ENCODE results near the gene ACER3. TPM values are rescaled to one million over a fixed set of nuclear protein-coding genes. Genes with fewer than 3 reads are reported as not detected.

The ACER3 gene
- total and polyA plus RNA-seq, 11 donors = 3.2 to 17.0 (median 9.8) TPM

- Histone ChIP-seq H3K4me3 (no peak overlapping the region), H3K27ac (no peak overlapping the region), H3K4me1 (no peaks in the 10 kb centered on the region), H3K9me3 (peaks cover 0 to 21% (median 13%) of the 10 kb centered on the region in 12 donors), H3K36me3 (no peaks in the 10 kb centered on the region), H3K27me3 (no peaks in the 10 kb centered on the region)
- WGBS, 4 donors = 93 to 96% (median 93%) methylated on average over 5 of the region's 5 CpGs
- no peak for TF ChIP-seq POLR2A (IDR thresholded peaks at IDR 0.05)
- TF ChIP-seq, protein P1, sequence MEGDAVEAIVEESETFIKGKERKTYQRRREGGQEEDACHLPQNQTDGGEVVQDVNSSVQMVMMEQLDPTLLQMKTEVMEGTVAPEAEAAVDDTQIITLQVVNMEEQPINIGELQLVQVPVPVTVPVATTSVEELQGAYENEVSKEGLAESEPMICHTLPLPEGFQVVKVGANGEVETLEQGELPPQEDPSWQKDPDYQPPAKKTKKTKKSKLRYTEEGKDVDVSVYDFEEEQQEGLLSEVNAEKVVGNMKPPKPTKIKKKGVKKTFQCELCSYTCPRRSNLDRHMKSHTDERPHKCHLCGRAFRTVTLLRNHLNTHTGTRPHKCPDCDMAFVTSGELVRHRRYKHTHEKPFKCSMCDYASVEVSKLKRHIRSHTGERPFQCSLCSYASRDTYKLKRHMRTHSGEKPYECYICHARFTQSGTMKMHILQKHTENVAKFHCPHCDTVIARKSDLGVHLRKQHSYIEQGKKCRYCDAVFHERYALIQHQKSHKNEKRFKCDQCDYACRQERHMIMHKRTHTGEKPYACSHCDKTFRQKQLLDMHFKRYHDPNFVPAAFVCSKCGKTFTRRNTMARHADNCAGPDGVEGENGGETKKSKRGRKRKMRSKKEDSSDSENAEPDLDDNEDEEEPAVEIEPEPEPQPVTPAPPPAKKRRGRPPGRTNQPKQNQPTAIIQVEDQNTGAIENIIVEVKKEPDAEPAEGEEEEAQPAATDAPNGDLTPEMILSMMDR (IDR thresholded peaks at IDR 0.05) = no peak
- ATAC-seq = no peak
- no peak for DNase-seq
- intact Hi-C loops (cut with DNase I) = no loop called here
These were observed 195.2 kb downstream of the ACER3 start for GRCh38 chr11:77055913-77056312.

DNA sequence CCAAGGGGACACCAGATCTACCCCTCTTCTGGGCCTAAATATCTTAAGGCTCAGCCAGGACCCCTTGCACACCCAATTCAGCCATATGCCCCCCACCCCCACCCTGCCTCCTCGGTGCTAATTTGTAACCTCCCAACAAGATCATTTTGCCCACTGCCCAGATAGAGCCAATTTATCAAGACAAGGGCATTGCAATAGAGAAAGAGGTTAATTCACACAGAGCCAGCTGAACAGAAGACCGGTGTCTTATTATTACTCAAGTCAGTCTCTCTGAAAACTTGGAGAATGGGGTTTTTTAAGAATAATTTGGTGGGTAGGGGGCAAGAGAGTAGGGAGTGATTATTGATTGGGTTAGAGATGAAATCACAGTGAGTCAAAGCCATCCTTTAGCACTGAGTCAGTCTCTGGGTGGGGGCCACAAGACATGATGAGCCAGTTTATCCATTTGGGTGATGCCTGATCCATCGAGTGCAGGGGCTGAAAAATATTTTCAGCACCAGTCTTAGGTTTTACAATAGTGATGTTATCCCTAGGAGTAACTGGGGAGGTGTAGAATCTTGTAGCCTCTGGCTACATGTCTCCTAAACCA lies 196.2 kb downstream of the ACER3 start:
- ATAC-seq (no peak), DNase-seq (no peak)
- WGBS, 4 donors = 68 to 78% (median 75%) methylated on average over 3 of the region's 3 CpGs
- H3K27me3 ChIP-seq = no peaks in the 10 kb centered on the region
- TF ChIP-seq, protein P1 (IDR thresholded peaks at IDR 0.05) = no peak
- no peak for TF ChIP-seq POLR2A (IDR thresholded peaks at IDR 0.05)
- H3K27ac ChIP-seq = no peak overlapping the region
- H3K4me1 ChIP-seq = no peaks in the 10 kb centered on the region
- H3K36me3 ChIP-seq = no peaks in the 10 kb centered on the region
- no peak overlapping the region for H3K4me3 ChIP-seq
- intact Hi-C loops (cut with DNase I) = no loop called here
- peaks cover 0 to 22% (median 15%) of the 10 kb centered on the region in 12 donors for H3K9me3 ChIP-seq

GRCh38 chr11:77057938-77058474 lies 197.3 kb downstream of the ACER3 start:
- Histone ChIP-seq H3K36me3 (no peaks in the 10 kb centered on the region), H3K4me3 (no peak overlapping the region), H3K27me3 (no peaks in the 10 kb centered on the region), H3K4me1 (no peaks in the 10 kb centered on the region), H3K9me3 (peaks cover 0 to 22% (median 15%) of the 10 kb centered on the region in 12 donors), H3K27ac (no peak overlapping the region)
- DNase-seq (no peak), ATAC-seq (no peak)
- intact Hi-C loops (cut with DNase I) = no loop called here
- WGBS, 4 donors = 66 to 83% (median 75%) methylated on average over 9 of the region's 9 CpGs
- TF ChIP-seq, protein P1 (IDR thresholded peaks at IDR 0.05) = no peak
- no peak for TF ChIP-seq POLR2A (IDR thresholded peaks at IDR 0.05)

GRCh38 chr11:77058900-77059299 lies 198.2 kb downstream of the ACER3 start:
- Histone ChIP-seq H3K36me3 (no peaks in the 10 kb centered on the region), H3K4me3 (no peak overlapping the region), H3K27me3 (no peaks in the 10 kb centered on the region), H3K9me3 (peaks cover 0 to 22% (median 15%) of the 10 kb centered on the region in 12 donors), H3K4me1 (no peaks in the 10 kb centered on the region), H3K27ac (no peak overlapping the region)
- TF ChIP-seq, protein P1 (IDR thresholded peaks at IDR 0.05) = no peak
- TF ChIP-seq POLR2A (IDR thresholded peaks at IDR 0.05) = no peak
- WGBS, 4 donors = 83 to 86% (median 85%) methylated on average over 2 of the region's 2 CpGs
- intact Hi-C loops (cut with DNase I) = no loop called here
- DNase-seq (no peak), ATAC-seq (no peak)

Measured in heart left ventricle (tissue), 16 donors.